Transverse colon (tissue), 4 donors: ENCODE measurements around the gene MAP3K3.

ENCODE experiments used
- EP300 ChIP-seq: sonication (generic); formaldehyde crosslinking; IDR thresholded peaks from one replicate; pipeline ENCODE4 v1.6.1; 2017; ENCODE audit warnings: antibody characterized with exemption, low read depth
- POLR2A ChIP-seq: fragments of 450-650 bp; IDR thresholded peaks from one replicate; pipeline ENCODE4 v1.6.1; 2016; ENCODE audit warnings: antibody characterized with exemption, mild to moderate bottlenecking, moderate library complexity
- POLR2AphosphoS5 ChIP-seq, 3 donors: sonication (generic); formaldehyde crosslinking; IDR thresholded peaks; one replicate each; pipeline ENCODE4 v1.6.1; 2016; ENCODE audit warnings: antibody characterized with exemption in 3 of 3
- TF ChIP-seq, protein P1 (sequence below), 5 experiments: fragments of 200-600 bp in 3 of 5; fragments of 450-650 bp in 2 of 5; sonication (generic) in 3 of 5; IDR thresholded peaks; 1 replicate in 2 of 5; 2 replicates in 3 of 5; pipeline ENCODE4 v1.5.1; 2016 to 2017; ENCODE audit warnings: antibody characterized with exemption in 5 of 5, inconsistent platforms in 3 of 5, mild to moderate bottlenecking in 2 of 5, moderate library complexity in 1 of 5

DNA sequence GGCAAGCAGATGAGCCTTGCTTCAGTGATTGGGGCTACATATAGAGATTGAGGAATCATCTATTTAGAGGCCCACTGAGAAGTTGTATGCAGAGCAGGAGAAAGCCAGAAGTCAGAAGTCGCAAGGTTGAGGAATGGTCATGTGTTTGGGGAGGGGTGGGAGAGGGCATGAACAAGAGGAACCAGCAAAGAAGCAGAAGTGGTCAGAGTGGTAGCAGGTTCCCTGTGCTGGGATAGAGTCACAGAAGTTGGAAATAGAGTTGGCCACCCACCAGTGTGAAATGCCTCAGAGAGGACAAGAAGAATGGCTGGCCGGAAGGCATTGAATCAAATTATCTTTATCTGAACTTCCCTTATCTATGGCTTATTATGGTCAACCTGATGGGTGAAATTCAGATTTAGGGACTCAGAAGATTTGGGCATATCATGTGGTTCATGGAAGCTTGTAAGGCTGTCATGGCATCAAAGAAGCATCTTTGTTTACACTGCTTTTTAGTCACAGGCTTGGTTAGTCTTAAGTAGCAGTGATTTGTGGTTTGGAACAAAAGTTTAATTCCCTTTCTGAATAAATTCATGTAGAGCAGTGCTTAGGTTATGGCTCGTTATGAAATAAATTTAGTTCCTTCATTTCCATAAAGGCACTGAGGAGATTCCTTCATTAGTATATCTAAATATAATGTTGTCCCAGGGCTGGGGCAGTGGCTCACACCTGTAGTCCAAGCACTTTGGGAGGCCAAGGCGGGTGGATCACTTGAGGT is 19.7 kb downstream of the MAP3K3 start:
- TF ChIP-seq POLR2A (no peak), POLR2AphosphoS5 (IDR thresholded peaks at IDR 0.05) (no peak), EP300 (no peak)
- TF ChIP-seq, protein P1, sequence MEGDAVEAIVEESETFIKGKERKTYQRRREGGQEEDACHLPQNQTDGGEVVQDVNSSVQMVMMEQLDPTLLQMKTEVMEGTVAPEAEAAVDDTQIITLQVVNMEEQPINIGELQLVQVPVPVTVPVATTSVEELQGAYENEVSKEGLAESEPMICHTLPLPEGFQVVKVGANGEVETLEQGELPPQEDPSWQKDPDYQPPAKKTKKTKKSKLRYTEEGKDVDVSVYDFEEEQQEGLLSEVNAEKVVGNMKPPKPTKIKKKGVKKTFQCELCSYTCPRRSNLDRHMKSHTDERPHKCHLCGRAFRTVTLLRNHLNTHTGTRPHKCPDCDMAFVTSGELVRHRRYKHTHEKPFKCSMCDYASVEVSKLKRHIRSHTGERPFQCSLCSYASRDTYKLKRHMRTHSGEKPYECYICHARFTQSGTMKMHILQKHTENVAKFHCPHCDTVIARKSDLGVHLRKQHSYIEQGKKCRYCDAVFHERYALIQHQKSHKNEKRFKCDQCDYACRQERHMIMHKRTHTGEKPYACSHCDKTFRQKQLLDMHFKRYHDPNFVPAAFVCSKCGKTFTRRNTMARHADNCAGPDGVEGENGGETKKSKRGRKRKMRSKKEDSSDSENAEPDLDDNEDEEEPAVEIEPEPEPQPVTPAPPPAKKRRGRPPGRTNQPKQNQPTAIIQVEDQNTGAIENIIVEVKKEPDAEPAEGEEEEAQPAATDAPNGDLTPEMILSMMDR (IDR thresholded peaks at IDR 0.05), result no peak
